ENCODE data around the gene ZBTB18.

DNA sequence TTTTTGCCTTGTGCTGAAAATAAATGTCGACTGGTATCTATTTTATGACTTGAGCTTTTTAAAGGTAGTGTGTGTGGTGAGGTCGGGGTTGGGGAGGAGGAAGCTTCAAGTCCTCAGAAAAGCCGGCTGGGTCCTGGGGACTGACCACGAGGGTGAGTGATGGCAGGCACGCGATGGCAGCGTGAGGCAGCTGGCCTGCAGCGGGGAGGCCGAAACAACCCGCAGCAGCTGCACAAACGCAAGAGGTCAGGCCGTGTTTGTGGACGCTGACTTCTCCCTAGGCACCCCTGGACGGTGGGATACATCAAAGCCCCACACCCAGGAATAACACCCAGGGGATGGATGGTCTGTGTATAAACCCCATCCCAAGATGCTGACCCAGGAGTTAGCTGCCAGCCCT is 51.4 kb downstream of the ZBTB18 start:
- no peak for TF ChIP-seq TAF1 (IDR thresholded peaks at IDR 0.05; ENCODE audit: borderline replicate concordance, low read depth, low read length)
- TF ChIP-seq, protein P1, sequence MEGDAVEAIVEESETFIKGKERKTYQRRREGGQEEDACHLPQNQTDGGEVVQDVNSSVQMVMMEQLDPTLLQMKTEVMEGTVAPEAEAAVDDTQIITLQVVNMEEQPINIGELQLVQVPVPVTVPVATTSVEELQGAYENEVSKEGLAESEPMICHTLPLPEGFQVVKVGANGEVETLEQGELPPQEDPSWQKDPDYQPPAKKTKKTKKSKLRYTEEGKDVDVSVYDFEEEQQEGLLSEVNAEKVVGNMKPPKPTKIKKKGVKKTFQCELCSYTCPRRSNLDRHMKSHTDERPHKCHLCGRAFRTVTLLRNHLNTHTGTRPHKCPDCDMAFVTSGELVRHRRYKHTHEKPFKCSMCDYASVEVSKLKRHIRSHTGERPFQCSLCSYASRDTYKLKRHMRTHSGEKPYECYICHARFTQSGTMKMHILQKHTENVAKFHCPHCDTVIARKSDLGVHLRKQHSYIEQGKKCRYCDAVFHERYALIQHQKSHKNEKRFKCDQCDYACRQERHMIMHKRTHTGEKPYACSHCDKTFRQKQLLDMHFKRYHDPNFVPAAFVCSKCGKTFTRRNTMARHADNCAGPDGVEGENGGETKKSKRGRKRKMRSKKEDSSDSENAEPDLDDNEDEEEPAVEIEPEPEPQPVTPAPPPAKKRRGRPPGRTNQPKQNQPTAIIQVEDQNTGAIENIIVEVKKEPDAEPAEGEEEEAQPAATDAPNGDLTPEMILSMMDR (IDR thresholded peaks at IDR 0.05), result no peak
- TF ChIP-seq NRF1 (IDR thresholded peaks at IDR 0.05; ENCODE audit: low read depth, low read length), result no peak
- TF ChIP-seq RAD21 (IDR thresholded peaks at IDR 0.05; ENCODE audit: low read length), result no peak
- no peak for TF ChIP-seq FOSL2 (IDR thresholded peaks at IDR 0.05; ENCODE audit: borderline replicate concordance, low read depth)

Measured in SK-N-SH (cell line).